ENCODE measurements around the gene SCN5A. TPM values are rescaled to one million over a fixed set of nuclear protein-coding genes. Genes with fewer than 3 reads are reported as not detected.

SCN5A gene
- total RNA-seq, 1 experiment from 2014 or later = 11.5 TPM

DNA sequence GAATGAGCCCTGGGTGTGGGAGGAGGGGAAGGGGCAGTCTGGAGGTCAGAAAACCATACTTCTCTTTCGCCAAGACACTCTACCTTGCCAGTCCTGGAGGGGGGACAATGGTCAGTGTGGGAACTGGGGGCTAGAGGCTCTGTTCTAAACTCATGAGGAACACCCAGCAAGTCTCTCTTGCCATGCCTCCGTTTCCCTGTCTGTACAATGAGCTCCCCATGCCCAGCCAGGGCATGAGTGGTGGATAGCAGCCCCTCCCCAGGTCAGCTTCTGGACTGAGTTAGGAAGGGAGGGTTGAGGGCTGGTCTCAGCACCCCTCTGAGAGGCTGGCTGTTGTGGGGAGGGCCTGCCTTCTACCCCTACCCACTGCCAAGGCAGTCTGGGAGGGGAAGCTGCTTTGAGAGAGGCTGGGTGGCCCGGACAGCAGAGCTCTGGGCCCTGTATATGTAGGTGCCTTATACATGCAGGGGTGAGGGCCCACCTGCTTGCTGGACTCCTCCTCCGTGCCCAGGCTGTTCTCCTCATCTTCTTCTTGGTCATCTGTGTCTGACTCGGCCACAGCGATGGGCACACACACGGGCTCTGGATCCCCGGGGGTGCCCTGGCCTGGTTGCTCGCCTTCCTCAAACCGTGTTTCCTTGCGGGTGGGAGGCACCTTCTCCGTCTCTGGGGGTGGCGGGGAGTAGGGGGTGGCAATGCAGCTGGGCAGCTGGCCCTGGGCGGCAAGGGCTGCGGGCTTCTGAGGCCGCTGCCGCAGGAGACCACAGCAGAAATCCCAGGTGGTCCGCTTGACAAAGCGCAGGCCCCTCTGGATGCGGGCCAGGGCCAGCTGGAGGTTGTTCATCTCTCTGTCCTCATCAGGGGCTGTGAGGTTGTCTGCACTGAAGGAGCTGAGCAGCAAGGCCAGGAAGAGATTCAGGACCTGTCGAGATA is 68.8 kb downstream of the SCN5A start (continued):
- TF ChIP-seq, protein P1, sequence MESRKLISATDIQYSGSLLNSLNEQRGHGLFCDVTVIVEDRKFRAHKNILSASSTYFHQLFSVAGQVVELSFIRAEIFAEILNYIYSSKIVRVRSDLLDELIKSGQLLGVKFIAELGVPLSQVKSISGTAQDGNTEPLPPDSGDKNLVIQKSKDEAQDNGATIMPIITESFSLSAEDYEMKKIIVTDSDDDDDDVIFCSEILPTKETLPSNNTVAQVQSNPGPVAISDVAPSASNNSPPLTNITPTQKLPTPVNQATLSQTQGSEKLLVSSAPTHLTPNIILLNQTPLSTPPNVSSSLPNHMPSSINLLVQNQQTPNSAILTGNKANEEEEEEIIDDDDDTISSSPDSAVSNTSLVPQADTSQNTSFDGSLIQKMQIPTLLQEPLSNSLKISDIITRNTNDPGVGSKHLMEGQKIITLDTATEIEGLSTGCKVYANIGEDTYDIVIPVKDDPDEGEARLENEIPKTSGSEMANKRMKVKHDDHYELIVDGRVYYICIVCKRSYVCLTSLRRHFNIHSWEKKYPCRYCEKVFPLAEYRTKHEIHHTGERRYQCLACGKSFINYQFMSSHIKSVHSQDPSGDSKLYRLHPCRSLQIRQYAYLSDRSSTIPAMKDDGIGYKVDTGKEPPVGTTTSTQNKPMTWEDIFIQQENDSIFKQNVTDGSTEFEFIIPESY (IDR thresholded peaks at IDR 0.05; ENCODE audit: extremely low read depth, insufficient replicate concordance, low read length) = no peak

DNA sequence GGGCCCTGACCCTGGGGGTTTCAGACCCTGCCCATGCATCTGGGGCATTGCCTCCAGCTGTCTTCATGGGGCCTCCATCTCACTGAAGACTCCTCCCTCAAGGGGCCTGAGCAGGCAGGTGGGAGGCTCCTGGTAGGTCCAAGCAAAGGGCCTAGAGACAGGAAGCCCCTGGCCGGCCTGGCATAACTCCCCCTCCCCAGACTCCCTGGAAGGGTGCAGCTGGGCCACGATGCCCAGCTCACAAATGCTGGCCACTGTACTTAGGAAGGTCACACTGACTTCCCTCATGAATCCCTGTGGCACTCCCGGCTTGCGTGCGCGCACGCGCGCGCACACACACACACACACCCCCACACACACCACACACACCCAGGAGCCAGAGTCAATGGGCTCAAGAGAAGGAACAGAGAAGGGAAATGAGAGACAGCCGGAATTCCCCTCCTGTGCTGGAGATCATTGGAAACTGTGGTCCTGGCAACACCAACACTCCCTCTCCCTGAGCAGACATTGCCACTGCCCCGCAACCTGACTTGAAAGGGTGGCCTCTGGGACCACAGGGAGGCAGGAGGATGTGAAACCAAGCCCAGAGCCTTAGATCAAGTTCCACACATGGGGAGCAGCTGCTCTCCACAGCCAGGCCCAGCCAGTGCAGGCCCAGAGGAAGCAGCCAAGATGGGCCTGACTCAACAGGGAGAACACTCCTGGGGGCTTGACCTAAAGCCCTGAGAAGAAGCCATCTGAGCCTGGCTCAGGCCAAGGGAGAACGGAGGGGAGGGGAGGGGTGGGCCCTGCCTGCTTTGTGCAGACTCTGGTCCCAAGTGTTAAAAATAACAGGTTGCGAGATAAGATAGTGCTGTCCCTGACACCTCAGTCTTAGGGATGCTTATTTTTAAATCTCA is 69.7 kb downstream of the SCN5A start:
- intact Hi-C loops (cut with micrococcal nuclease) = no loop called here
- Histone ChIP-seq H3K9me3 (ENCODE audit: control insufficient read depth in 1 of 2, insufficient read depth in 1 of 2, low read depth in 1 of 2, low read length in 2 of 2) (no peaks in the 10 kb centered on the region), H3K4me1 (ENCODE audit: control insufficient read depth in 1 of 2, insufficient read depth in 2 of 2, low read length in 2 of 2) (no peaks in the 10 kb centered on the region), H3K4me2 (ENCODE audit: low read length) (no peak overlapping the region), H3K4me3 (replicated peaks in 1 of 2; ENCODE audit: low read depth in 1 of 2, low read length in 2 of 2) (no peak overlapping the region), H3K27me3 (ENCODE audit: insufficient read depth, low read length) (no peaks in the 10 kb centered on the region), H3K79me2 (ENCODE audit: insufficient read depth, low read length) (no peaks in the 10 kb centered on the region), H3K27ac (ENCODE audit: low read depth, low read length) (no peak overlapping the region), H4K20me1 (ENCODE audit: insufficient read depth) (no peaks in the 10 kb centered on the region), H3K9ac (ENCODE audit: low read length) (no peak overlapping the region), H3K36me3 (ENCODE audit: control insufficient read depth in 1 of 2, insufficient read depth in 2 of 2, low read length in 2 of 2) (no peaks in the 10 kb centered on the region), H2AFZ (ENCODE audit: low read depth, low read length, poor library complexity, severe bottlenecking) (no peak overlapping the region), H3K9me2 (ENCODE audit: insufficient read depth) (no peaks in the 10 kb centered on the region)
- ATAC-seq = no peak
- ChIA-PET RAD21 (ENCODE audit: low non-redundant PET in 1 of 2, low total read pairs in 2 of 2, uncharacterized antibody in 2 of 2, unreplicated experiment in 2 of 2) (no interaction called here), CTCF (no interaction called here), POLR2A (no interaction called here)
- no TSS peak for BruUV-seq (replicated peaks)
- DNase-seq (ENCODE audit: low read depth, low spot score) = no peak
- TF ChIP-seq RAD21 (IDR thresholded peaks at IDR 0.05; ENCODE audit: low read depth) = no peak
- TF ChIP-seq SP1 (IDR thresholded peaks at IDR 0.05; ENCODE audit: low read depth) = no peak
- TF ChIP-seq FOSL1 (IDR thresholded peaks at IDR 0.05; ENCODE audit: low read depth) = no peak
- no peak for TF ChIP-seq POLR2A (IDR thresholded peaks at IDR 0.05; ENCODE audit: borderline replicate concordance, extremely low read depth, insufficient read depth, insufficient read length)
- no peak for TF ChIP-seq EZH2phosphoT487 (IDR thresholded peaks at IDR 0.05; ENCODE audit: borderline replicate concordance)
- no peak for TF ChIP-seq ZFX (IDR thresholded peaks at IDR 0.05)
- TF ChIP-seq TCF7L2 (IDR thresholded peaks at IDR 0.05; ENCODE audit: borderline replicate concordance, extremely low read depth, insufficient read depth, insufficient read length) = no peak
- no peak for TF ChIP-seq CBX3 (IDR thresholded peaks at IDR 0.05; ENCODE audit: low read depth)
- TF ChIP-seq EZH2 (IDR thresholded peaks at IDR 0.05) = no peak
- no peak for TF ChIP-seq JUND (IDR thresholded peaks at IDR 0.05)
- TF ChIP-seq, protein P2, sequence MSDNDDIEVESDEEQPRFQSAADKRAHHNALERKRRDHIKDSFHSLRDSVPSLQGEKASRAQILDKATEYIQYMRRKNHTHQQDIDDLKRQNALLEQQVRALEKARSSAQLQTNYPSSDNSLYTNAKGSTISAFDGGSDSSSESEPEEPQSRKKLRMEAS (IDR thresholded peaks at IDR 0.05) = no peak
- no peak for TF ChIP-seq SIN3A (IDR thresholded peaks at IDR 0.05; ENCODE audit: low read depth)
- TF ChIP-seq, protein P3, sequence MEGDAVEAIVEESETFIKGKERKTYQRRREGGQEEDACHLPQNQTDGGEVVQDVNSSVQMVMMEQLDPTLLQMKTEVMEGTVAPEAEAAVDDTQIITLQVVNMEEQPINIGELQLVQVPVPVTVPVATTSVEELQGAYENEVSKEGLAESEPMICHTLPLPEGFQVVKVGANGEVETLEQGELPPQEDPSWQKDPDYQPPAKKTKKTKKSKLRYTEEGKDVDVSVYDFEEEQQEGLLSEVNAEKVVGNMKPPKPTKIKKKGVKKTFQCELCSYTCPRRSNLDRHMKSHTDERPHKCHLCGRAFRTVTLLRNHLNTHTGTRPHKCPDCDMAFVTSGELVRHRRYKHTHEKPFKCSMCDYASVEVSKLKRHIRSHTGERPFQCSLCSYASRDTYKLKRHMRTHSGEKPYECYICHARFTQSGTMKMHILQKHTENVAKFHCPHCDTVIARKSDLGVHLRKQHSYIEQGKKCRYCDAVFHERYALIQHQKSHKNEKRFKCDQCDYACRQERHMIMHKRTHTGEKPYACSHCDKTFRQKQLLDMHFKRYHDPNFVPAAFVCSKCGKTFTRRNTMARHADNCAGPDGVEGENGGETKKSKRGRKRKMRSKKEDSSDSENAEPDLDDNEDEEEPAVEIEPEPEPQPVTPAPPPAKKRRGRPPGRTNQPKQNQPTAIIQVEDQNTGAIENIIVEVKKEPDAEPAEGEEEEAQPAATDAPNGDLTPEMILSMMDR (IDR thresholded peaks at IDR 0.05 in 2 of 3, conservative IDR thresholded peaks at IDR 0.05 in 1 of 3; ENCODE audit: borderline replicate concordance in 1 of 3, insufficient read depth in 1 of 3, low read depth in 2 of 3, low read length in 2 of 3) = no peak
- no peak for TF ChIP-seq POLR2AphosphoS5 (IDR thresholded peaks at IDR 0.05; ENCODE audit: low read depth, low read length)
